A549 (cell line): ENCODE results near the gene C9orf78.

Experiments used
- CEBPB ChIP-seq, 2 experiments: fragments of >200 bp in 1 of 2; sonication (Bioruptor Twin) in 1 of 2; formaldehyde crosslinking in 1 of 2; IDR thresholded peaks; 2 replicates each; pipeline ENCODE4 v1.6.1; 2012 to 2016
- CHD2 ChIP-seq: fragments of 150-350 bp; IDR thresholded peaks from 2 replicates; pipeline ENCODE4 v1.6.1; 2014; ENCODE audit warnings: low read length; ENCODE audit not compliant: partially characterized antibody
- EP300 ChIP-seq, 2 experiments: fragments of >200 bp; sonication (Bioruptor Twin); formaldehyde crosslinking; IDR thresholded peaks; 2 replicates in 1 of 2; 3 replicates in 1 of 2; pipeline ENCODE4 v1.6.1; 2016 to 2017
- HDAC2 ChIP-seq: fragments of 200-600 bp; sonication (generic); IDR thresholded peaks from 2 replicates; pipeline ENCODE4 v1.6.1; 2016
- POLR2A ChIP-seq: IDR thresholded peaks from 2 replicates; pipeline ENCODE4 v1.6.1; 2012; ENCODE audit warnings: mild to moderate bottlenecking, low read length
- ZSCAN20 ChIP-seq: fragments of 250-450 bp; sonication (Bioruptor Pico); IDR thresholded peaks from 2 replicates; pipeline ENCODE4 v1.8.0; 2022; ENCODE audit warnings: mild to moderate bottlenecking, moderate library complexity
- TF ChIP-seq, protein P1 (sequence below): fragments of >200 bp; sonication (Bioruptor Twin); formaldehyde crosslinking; IDR thresholded peaks from 3 replicates; pipeline ENCODE4 v1.5.1; 2016
- TF ChIP-seq, protein P2 (sequence below): IDR thresholded peaks from 2 replicates; pipeline ENCODE4 v1.6.1; 2012; ENCODE audit warnings: low read depth, borderline replicate concordance

DNA sequence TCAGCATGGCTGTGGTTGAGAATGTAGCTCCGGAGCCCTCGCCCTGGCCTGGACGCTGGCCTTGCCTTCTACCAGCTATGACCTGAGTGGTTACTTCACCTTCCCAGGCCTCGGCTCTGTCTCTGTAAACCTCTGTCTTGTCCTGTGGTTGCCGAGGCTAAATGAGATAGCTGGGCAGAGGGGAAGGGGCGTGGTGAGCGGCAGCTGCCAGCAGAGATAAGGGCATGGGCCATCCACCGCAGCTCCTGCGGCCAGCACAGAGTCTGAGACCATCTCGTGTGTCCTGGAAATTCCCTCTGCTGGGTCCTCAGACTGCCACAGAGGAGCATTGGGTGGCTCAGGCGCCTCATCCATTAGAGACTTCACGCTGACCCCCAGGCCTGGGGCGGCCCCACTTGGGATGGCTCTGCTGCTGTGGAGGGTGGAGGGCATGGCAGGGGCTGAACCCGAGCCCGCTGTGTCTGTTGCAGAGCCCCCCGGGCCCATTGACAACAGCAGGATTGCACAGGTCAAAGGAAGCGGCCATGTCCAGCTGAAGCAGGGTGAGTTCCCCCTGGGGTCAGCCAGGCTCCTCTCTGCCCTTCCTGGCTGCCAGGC lies 44.1 kb upstream of the C9orf78 start:
- TF ChIP-seq EP300 (IDR thresholded peaks at IDR 0.05): no peak
- no peak for TF ChIP-seq HDAC2
- no peak for TF ChIP-seq POLR2A
- TF ChIP-seq, protein P1, sequence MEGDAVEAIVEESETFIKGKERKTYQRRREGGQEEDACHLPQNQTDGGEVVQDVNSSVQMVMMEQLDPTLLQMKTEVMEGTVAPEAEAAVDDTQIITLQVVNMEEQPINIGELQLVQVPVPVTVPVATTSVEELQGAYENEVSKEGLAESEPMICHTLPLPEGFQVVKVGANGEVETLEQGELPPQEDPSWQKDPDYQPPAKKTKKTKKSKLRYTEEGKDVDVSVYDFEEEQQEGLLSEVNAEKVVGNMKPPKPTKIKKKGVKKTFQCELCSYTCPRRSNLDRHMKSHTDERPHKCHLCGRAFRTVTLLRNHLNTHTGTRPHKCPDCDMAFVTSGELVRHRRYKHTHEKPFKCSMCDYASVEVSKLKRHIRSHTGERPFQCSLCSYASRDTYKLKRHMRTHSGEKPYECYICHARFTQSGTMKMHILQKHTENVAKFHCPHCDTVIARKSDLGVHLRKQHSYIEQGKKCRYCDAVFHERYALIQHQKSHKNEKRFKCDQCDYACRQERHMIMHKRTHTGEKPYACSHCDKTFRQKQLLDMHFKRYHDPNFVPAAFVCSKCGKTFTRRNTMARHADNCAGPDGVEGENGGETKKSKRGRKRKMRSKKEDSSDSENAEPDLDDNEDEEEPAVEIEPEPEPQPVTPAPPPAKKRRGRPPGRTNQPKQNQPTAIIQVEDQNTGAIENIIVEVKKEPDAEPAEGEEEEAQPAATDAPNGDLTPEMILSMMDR: no peak
- no peak for TF ChIP-seq CHD2
- TF ChIP-seq ZSCAN20 (CRISPR knock-in tag): no peak
- no peak for TF ChIP-seq CEBPB (IDR thresholded peaks at IDR 0.05)
- TF ChIP-seq, protein P2, sequence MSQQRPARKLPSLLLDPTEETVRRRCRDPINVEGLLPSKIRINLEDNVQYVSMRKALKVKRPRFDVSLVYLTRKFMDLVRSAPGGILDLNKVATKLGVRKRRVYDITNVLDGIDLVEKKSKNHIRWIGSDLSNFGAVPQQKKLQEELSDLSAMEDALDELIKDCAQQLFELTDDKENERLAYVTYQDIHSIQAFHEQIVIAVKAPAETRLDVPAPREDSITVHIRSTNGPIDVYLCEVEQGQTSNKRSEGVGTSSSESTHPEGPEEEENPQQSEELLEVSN: no peak
